SK-N-SH (cell line): ENCODE measurements around the gene NDUFB2. TPM values are rescaled to one million over a fixed set of nuclear protein-coding genes. Genes with fewer than 3 reads are reported as not detected.

ENCODE experiments used
- CTCF ChIA-PET: fragments of 300-600, 350-600 bp; formaldehyde crosslinking; extraction: SDS; loops from one replicate; lab custom pipeline; 2021; lab: Yijun Ruan, JAX
- POLR2A ChIA-PET: fragments of 350-600 bp; sonication (Branson Sonifier 250); formaldehyde crosslinking; extraction: SDS; loops from one replicate; lab custom pipeline; 2020; ENCODE audit warnings: antibody characterized with exemption, inconsistent platforms; lab: Yijun Ruan, JAX
- DNase-seq: peaks from one replicate; pipeline ENCODE4 v3.0.0; 2012
- H2AFZ ChIP-seq: fragments of 200-600 bp; sonication (generic); 2 replicates; pipeline ENCODE4 v1.8.1; 2016; ENCODE audit warnings: antibody characterized with exemption, mild to moderate bottlenecking, low read depth
- H3F3A ChIP-seq: fragments of 200-600 bp; sonication (generic); replicated peaks from 2 replicates; pipeline ENCODE3; 2016; ENCODE audit warnings: antibody characterized with exemption, mild to moderate bottlenecking; ENCODE audit not compliant: insufficient read depth
- H3K27ac ChIP-seq, 2 experiments: fragments of 200-500 bp in 1 of 2; fragments of 200-600 bp in 1 of 2; sonication (Bioruptor generic) in 1 of 2; sonication (generic), shearing (Covaris generic) in 1 of 2; 2 replicates each; pipeline versions ENCODE4 v1.5.1 to v1.6.1; 2014 to 2016; ENCODE audit warnings: low read depth in 2 of 2, inconsistent platforms in 1 of 2, low read length in 1 of 2, mild to moderate bottlenecking in 1 of 2, mixed read lengths in 1 of 2
- H3K27me3 ChIP-seq: fragments of 200-600 bp; sonication (generic), shearing (Covaris generic); 2 replicates; pipeline ENCODE4 v1.6.1; 2016; ENCODE audit warnings: mixed run types; ENCODE audit not compliant: insufficient read depth
- H3K36me3 ChIP-seq, 2 experiments: fragments of 200-500 bp in 1 of 2; fragments of 200-600 bp in 1 of 2; sonication (Bioruptor generic) in 1 of 2; sonication (generic) in 1 of 2; replicated peaks in 1 of 2; 2 replicates each; pipeline versions ENCODE3 to v1.5.1; 2014 to 2016; ENCODE audit warnings: low read length in 1 of 2, mild to moderate bottlenecking in 1 of 2; ENCODE audit not compliant: insufficient read depth in 2 of 2, control insufficient read depth in 1 of 2
- H3K4me1 ChIP-seq, 2 experiments: fragments of 200-500 bp in 1 of 2; fragments of 200-600 bp in 1 of 2; sonication (Bioruptor generic) in 1 of 2; sonication (generic), shearing (Covaris generic) in 1 of 2; 2 replicates each; pipeline versions ENCODE4 v1.5.1 to v1.6.1; 2014 to 2016; ENCODE audit warnings: low read depth in 1 of 2, low read length in 1 of 2, mixed run types in 1 of 2; ENCODE audit not compliant: insufficient read depth in 2 of 2, control insufficient read depth in 1 of 2
- H3K4me2 ChIP-seq: fragments of 200-600 bp; sonication (generic), shearing (Covaris generic); 2 replicates; pipeline ENCODE4 v1.6.1; 2017; ENCODE audit warnings: mixed run types
- H3K4me3 ChIP-seq, 2 experiments: fragments of 200-500 bp in 1 of 2; fragments of 200-600 bp in 1 of 2; sonication (Bioruptor generic) in 1 of 2; sonication (generic), shearing (Covaris generic) in 1 of 2; 2 replicates each; pipeline versions ENCODE4 v1.5.1 to v1.8.1; 2014 to 2016; ENCODE audit warnings: low read depth in 2 of 2, inconsistent platforms in 1 of 2, low read length in 1 of 2, mild to moderate bottlenecking in 1 of 2, mixed read lengths in 1 of 2, moderate library complexity in 1 of 2
- H3K79me2 ChIP-seq: fragments of 200-600 bp; sonication (generic); 2 replicates; pipeline ENCODE4 v1.8.1; 2017; ENCODE audit warnings: mild to moderate bottlenecking; ENCODE audit not compliant: insufficient read depth
- H3K9ac ChIP-seq: fragments of 200-600 bp; sonication (generic); 2 replicates; pipeline ENCODE4 v1.6.1; 2017; ENCODE audit warnings: mixed run types
- H3K9me2 ChIP-seq: fragments of 200-600 bp; sonication (generic); 2 replicates; pipeline ENCODE4 v1.6.1; 2017; ENCODE audit warnings: mixed run types
- H3K9me3 ChIP-seq: fragments of 200-600 bp; sonication (generic); 2 replicates; pipeline ENCODE4 v1.6.1; 2017; ENCODE audit warnings: mixed run types, mild to moderate bottlenecking, moderate library complexity
- H4K20me1 ChIP-seq: fragments of 200-600 bp; sonication (generic); 2 replicates; pipeline ENCODE4 v1.6.1; 2017; ENCODE audit warnings: mild to moderate bottlenecking, mixed run types; ENCODE audit not compliant: insufficient read depth
- CHD2 ChIP-seq: fragments of 150-350 bp; IDR thresholded peaks from 2 replicates; pipeline ENCODE4 v1.6.1; 2018; ENCODE audit warnings: low read length; ENCODE audit not compliant: partially characterized antibody
- ELF1 ChIP-seq: IDR thresholded peaks from 2 replicates; pipeline ENCODE4 v1.4.0; 2012
- EP300 ChIP-seq, 2 experiments: IDR thresholded peaks; 2 replicates each; pipeline versions ENCODE4 v1.4.0 to v1.6.1; 2012; ENCODE audit warnings: borderline replicate concordance in 1 of 2, low read depth in 1 of 2, low read length in 1 of 2
- EZH2phosphoT487 ChIP-seq: fragments of 200-600 bp; sonication (generic); IDR thresholded peaks from 2 replicates; pipeline ENCODE4 v1.6.1; 2017; ENCODE audit warnings: low read depth, mixed run types, mild to moderate bottlenecking, antibody characterized with exemption, moderate library complexity, borderline replicate concordance
- GABPA ChIP-seq: IDR thresholded peaks from 2 replicates; pipeline ENCODE4 v1.4.0; 2012; ENCODE audit warnings: low read depth, mild to moderate bottlenecking
- GATA2 ChIP-seq: sonication (generic); formaldehyde crosslinking; IDR thresholded peaks from 2 replicates; pipeline ENCODE4 v1.5.0; 2020; ENCODE audit warnings: mild to moderate bottlenecking, missing genetic modification reagents
- JUND ChIP-seq: IDR thresholded peaks from 2 replicates; pipeline ENCODE4 v1.4.0; 2012
- MEF2A ChIP-seq: IDR thresholded peaks from 2 replicates; pipeline ENCODE4 v1.4.0; 2012; ENCODE audit warnings: low read depth, borderline replicate concordance
- MXI1 ChIP-seq: IDR thresholded peaks from 2 replicates; pipeline ENCODE4 v1.6.1; 2012; ENCODE audit warnings: mild to moderate bottlenecking, low read depth, low read length, improper control_type of control experiment
- NRF1 ChIP-seq: IDR thresholded peaks from 2 replicates; pipeline ENCODE4 v1.6.1; 2012; ENCODE audit warnings: low read depth, mild to moderate bottlenecking, low read length
- POLR2AphosphoS5 ChIP-seq: IDR thresholded peaks from 2 replicates; pipeline ENCODE4 v1.6.1; 2012; ENCODE audit warnings: low read depth, low read length
- RAD21 ChIP-seq: IDR thresholded peaks from 2 replicates; pipeline ENCODE4 v1.6.1; 2012; ENCODE audit warnings: mild to moderate bottlenecking, low read length
- SIN3A ChIP-seq: IDR thresholded peaks from 2 replicates; pipeline ENCODE4 v1.6.1; 2012; ENCODE audit warnings: low read depth, mild to moderate bottlenecking, low read length, moderate library complexity, borderline replicate concordance
- SMC3 ChIP-seq: IDR thresholded peaks from 2 replicates; pipeline ENCODE4 v1.6.1; 2012; ENCODE audit warnings: low read depth, low read length, improper control_type of control experiment
- TAF1 ChIP-seq: IDR thresholded peaks from 2 replicates; pipeline ENCODE4 v1.6.1; 2012; ENCODE audit warnings: low read depth, mild to moderate bottlenecking, low read length, moderate library complexity, borderline replicate concordance
- TCF12 ChIP-seq: IDR thresholded peaks from 2 replicates; pipeline ENCODE4 v1.4.0; 2012
- YY1 ChIP-seq: IDR thresholded peaks from 2 replicates; pipeline ENCODE4 v1.4.0; 2012; ENCODE audit warnings: low read depth, mild to moderate bottlenecking
- WGBS: methylation state at CpG from one replicate; pipeline ENCODE4 v1.1.6; 2017; ENCODE audit warnings: low lambda C conversion rate; 5-methylcytosine and 5-hydroxymethylcytosine counted together
- polyA plus RNA-seq, 3 experiments: library from polyadenylated mRNA; depleted of rRNA; stranded (reverse); fragments of >200 nt; gene quantifications; 2 replicates each; pipeline ENCODE4 v1.2.3, GENCODE V29; 2012
- TF ChIP-seq, protein P1 (sequence below): fragments of 200-600 bp; sonication (generic); IDR thresholded peaks from 2 replicates; pipeline ENCODE4 v1.6.1; 2017; ENCODE audit warnings: antibody characterized with exemption, mild to moderate bottlenecking, moderate library complexity
- TF ChIP-seq, protein P2 (sequence below): IDR thresholded peaks from 2 replicates; pipeline ENCODE4 v1.4.0; 2012; ENCODE audit warnings: low read depth, borderline replicate concordance
- TF ChIP-seq, protein P3 (sequence below): fragments of 150-350 bp; IDR thresholded peaks from 2 replicates; pipeline ENCODE4 v1.6.1; 2016; ENCODE audit warnings: mild to moderate bottlenecking, low read depth, low read length
- TF ChIP-seq, protein P4 (sequence below): fragments of 150-350 bp; IDR thresholded peaks from 2 replicates; pipeline ENCODE4 v1.6.1; 2017; ENCODE audit warnings: antibody characterized with exemption, low read length, low read depth, borderline replicate concordance
- TF ChIP-seq, protein P5 (sequence below): IDR thresholded peaks from 2 replicates; pipeline ENCODE4; 2012
- TF ChIP-seq, protein P6 (sequence below): IDR thresholded peaks from 2 replicates; pipeline ENCODE4 v1.4.0; 2012; ENCODE audit warnings: low read depth

The NDUFB2 gene
- polyA plus RNA-seq (2012; rRNA removed): 1,154 and 1,214 TPM in 2 replicates
- 908 and 1,048 TPM in 2 replicates for polyA plus RNA-seq (2012; cell fraction: cytosol; rRNA removed)
- 281 and 458 TPM in 2 replicates for polyA plus RNA-seq (2012; cell fraction: nucleus; rRNA removed)

DNA sequence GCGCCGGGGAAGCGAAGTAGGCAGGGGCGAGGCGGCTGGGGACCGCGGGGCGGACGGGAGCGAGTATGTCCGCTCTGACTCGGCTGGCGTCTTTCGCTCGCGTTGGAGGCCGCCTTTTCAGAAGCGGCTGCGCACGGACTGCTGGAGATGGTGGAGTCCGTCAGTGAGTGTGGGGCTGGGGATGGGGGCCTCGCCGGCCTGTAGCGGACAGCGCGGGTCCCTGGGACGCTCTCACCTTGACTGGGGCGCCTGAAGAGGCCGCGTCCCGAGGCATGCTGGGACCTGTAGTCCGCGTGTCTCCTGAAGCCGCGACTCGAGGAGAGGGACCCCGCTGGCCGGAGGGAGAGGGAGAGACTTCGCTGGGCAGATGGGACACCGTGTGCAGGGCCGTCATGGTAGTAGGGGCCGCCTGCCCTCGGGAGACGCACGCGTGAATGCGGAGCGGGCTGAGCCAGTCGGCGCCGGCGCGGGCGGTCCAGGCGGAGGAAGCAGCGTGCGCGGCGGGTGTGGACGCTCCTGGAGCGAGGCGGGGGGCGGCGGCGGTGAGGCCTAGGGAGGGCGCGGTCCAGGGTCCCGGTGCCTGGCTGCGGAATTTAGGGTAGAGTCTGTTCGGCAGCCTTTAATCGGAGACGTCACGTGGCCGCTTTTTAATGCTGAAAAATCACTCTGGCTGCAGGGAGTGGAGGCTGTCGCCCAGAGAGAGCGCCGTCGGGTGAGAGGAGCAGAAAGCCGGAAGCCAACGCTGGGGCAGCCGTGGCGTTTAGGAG, at the start of gene NDUFB2:
TSS of gene NDUFB2 (plus strand) at position 29 of the 767 bp plus-strand sequence. CDS start at position 66, 37 bp downstream.
- Histone ChIP-seq H2AFZ (peak within 1 kb of the TSS; percentile 88), H4K20me1 (no peaks in the 10 kb centered on the region; the same call in none of the 2 replicates), H3F3A (no peaks in the 10 kb centered on the region), H3K9me3 (no peaks in the 10 kb centered on the region), H3K27me3 (no peaks in the 10 kb centered on the region), H3K4me2 (peak within 1 kb of the TSS; percentile 89), H3K4me1 (peaks cover 8 to 18% of the 10 kb centered on the region in 2 experiments; a peak in 3 of 4 replicates), H3K4me3 (peak within 1 kb of the TSS; percentile 79 to 95), H3K9me2 (no peaks in the 10 kb centered on the region), H3K79me2 (peaks cover 47% of the 10 kb centered on the region), H3K9ac (peak within 1 kb of the TSS; percentile 85), H3K36me3 (peaks cover 5 to 12% of the 10 kb centered on the region in 2 experiments), H3K27ac (peak within 1 kb of the TSS; percentile 87 to 94)
- 1% methylated on average over 62 of the region's 82 CpGs for WGBS
- peak; percentile 96 for DNase-seq
- ChIA-PET CTCF (interaction anchor here (0.6 to 1.9 kb wide), 11 partner anchors 8 to 910 kb away, joined by 3 to 7 read pairs (median 4); partner anchors contain the start of gene BRAF), POLR2A (interaction anchor here (0.6 to 1.5 kb wide), 10 partner anchors 11 to 1005 kb away, joined by 3 to 10 read pairs (median 4); partner anchors contain the start of genes ADCK2, DENND11 and MRPS33)
- TF ChIP-seq GATA2 (CRISPR knock-in tag): no peak
- TF ChIP-seq, protein P1, sequence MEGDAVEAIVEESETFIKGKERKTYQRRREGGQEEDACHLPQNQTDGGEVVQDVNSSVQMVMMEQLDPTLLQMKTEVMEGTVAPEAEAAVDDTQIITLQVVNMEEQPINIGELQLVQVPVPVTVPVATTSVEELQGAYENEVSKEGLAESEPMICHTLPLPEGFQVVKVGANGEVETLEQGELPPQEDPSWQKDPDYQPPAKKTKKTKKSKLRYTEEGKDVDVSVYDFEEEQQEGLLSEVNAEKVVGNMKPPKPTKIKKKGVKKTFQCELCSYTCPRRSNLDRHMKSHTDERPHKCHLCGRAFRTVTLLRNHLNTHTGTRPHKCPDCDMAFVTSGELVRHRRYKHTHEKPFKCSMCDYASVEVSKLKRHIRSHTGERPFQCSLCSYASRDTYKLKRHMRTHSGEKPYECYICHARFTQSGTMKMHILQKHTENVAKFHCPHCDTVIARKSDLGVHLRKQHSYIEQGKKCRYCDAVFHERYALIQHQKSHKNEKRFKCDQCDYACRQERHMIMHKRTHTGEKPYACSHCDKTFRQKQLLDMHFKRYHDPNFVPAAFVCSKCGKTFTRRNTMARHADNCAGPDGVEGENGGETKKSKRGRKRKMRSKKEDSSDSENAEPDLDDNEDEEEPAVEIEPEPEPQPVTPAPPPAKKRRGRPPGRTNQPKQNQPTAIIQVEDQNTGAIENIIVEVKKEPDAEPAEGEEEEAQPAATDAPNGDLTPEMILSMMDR: no peak
- peak; percentile 40 for TF ChIP-seq GABPA
- peak; percentile 9 to 21; a peak in 1 of 4 replicates for TF ChIP-seq EP300 (IDR thresholded peaks at IDR 0.05; ENCODE audit: borderline replicate concordance in 1 of 2, low read depth in 1 of 2, low read length in 1 of 2)
- TF ChIP-seq, protein P2, sequence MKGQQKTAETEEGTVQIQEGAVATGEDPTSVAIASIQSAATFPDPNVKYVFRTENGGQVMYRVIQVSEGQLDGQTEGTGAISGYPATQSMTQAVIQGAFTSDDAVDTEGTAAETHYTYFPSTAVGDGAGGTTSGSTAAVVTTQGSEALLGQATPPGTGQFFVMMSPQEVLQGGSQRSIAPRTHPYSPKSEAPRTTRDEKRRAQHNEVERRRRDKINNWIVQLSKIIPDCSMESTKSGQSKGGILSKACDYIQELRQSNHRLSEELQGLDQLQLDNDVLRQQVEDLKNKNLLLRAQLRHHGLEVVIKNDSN: peak; percentile 72
- TF ChIP-seq, protein P3, sequence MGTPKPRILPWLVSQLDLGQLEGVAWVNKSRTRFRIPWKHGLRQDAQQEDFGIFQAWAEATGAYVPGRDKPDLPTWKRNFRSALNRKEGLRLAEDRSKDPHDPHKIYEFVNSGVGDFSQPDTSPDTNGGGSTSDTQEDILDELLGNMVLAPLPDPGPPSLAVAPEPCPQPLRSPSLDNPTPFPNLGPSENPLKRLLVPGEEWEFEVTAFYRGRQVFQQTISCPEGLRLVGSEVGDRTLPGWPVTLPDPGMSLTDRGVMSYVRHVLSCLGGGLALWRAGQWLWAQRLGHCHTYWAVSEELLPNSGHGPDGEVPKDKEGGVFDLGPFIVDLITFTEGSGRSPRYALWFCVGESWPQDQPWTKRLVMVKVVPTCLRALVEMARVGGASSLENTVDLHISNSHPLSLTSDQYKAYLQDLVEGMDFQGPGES: no peak
- TF ChIP-seq YY1: 0 out of 2 replicates have a peak, but pooled peaks have one; percentile 42
- no peak for TF ChIP-seq EZH2phosphoT487
- TF ChIP-seq MXI1: peak; percentile 91
- TF ChIP-seq POLR2AphosphoS5: peak; percentile 96
- no peak for TF ChIP-seq JUND
- TF ChIP-seq, protein P4, sequence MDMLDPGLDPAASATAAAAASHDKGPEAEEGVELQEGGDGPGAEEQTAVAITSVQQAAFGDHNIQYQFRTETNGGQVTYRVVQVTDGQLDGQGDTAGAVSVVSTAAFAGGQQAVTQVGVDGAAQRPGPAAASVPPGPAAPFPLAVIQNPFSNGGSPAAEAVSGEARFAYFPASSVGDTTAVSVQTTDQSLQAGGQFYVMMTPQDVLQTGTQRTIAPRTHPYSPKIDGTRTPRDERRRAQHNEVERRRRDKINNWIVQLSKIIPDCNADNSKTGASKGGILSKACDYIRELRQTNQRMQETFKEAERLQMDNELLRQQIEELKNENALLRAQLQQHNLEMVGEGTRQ: no peak
- TF ChIP-seq, protein P5, sequence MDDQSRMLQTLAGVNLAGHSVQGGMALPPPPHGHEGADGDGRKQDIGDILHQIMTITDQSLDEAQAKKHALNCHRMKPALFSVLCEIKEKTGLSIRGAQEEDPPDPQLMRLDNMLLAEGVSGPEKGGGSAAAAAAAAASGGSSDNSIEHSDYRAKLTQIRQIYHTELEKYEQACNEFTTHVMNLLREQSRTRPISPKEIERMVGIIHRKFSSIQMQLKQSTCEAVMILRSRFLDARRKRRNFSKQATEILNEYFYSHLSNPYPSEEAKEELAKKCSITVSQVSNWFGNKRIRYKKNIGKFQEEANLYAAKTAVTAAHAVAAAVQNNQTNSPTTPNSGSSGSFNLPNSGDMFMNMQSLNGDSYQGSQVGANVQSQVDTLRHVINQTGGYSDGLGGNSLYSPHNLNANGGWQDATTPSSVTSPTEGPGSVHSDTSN: peak; percentile 74; the same call in 1 of the 2 replicates
- no peak for TF ChIP-seq MEF2A
- no peak for TF ChIP-seq TCF12
- peak; percentile 76; the same call in 1 of the 2 replicates for TF ChIP-seq SIN3A
- peak; percentile 5; the same call in 1 of the 2 replicates for TF ChIP-seq SMC3
- TF ChIP-seq, protein P6, sequence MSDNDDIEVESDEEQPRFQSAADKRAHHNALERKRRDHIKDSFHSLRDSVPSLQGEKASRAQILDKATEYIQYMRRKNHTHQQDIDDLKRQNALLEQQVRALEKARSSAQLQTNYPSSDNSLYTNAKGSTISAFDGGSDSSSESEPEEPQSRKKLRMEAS: peak; percentile 91
- peak; percentile 47 for TF ChIP-seq NRF1
- TF ChIP-seq CHD2: peak; percentile 29
- TF ChIP-seq ELF1: peak; percentile 77
- TF ChIP-seq TAF1: peak; percentile 20; the same call in 1 of the 2 replicates
- no peak for TF ChIP-seq RAD21
